Peyer's patch (tissue), 4 donors: ENCODE data around the gene TRA2A.

Experiments used
- CTCF ChIP-seq, 6 experiments: fragments of 450-650 bp in 4 of 6; fragments of 200-600 bp in 2 of 6; sonication (generic) in 1 of 6; IDR thresholded peaks; one replicate each; pipeline ENCODE4 v1.5.1; 2017 to 2019; ENCODE audit warnings: antibody characterized with exemption in 6 of 6, mild to moderate bottlenecking in 3 of 6, moderate library complexity in 1 of 6
- POLR2A ChIP-seq, 2 donors: fragments of 450-650 bp; IDR thresholded peaks; one replicate each; pipeline ENCODE4 v1.5.1; 2017; ENCODE audit warnings: antibody characterized with exemption in 2 of 2, mild to moderate bottlenecking in 2 of 2, moderate library complexity in 2 of 2

- TF ChIP-seq CTCF (IDR thresholded peaks at IDR 0.05) (no peak), POLR2A (IDR thresholded peaks at IDR 0.05) (no peak)
Observed at GRCh38 chr7:23529262-23529859, 2.4 kb downstream of the TRA2A start.
